GM03348 (cell line): ENCODE results near the gene CEP44.
A peak's percentile ranks its signal among the peaks of the same experiment; 100 is the strongest.
"Not testable (repeated sequence)": the region's sequence is repeated elsewhere in the genome, so short reads cannot be mapped to it uniquely, and the experiment has no call there.

Experiments used
- DNase-seq: peaks from one replicate; pipeline ENCODE4 v3.0.0; 2012; ENCODE audit warnings: low spot score

Gene CEP44

GRCh38 chr4:174283507-174284471 is at the start of gene CEP44, which contains the start of gene FBXO8:
Gene CEP44 (plus strand): TSS chr4:174283911. CDS start chr4:174299122, 15,211 bp downstream.
Gene FBXO8 (minus strand): TSS chr4:174283667. CDS start chr4:174263092, 20,575 bp downstream.
- peak; percentile 81 for DNase-seq

- no peak for DNase-seq
Measured at GRCh38 chr4:174236359-174236758, 47.4 kb upstream of the CEP44 start.

GRCh38 chr4:174241162-174241561 is 42.5 kb upstream of the CEP44 start:
- no peak for DNase-seq

- DNase-seq = peak; percentile 9
Measured at GRCh38 chr4:174244441-174244840, 39.3 kb upstream of the CEP44 start.

- no peak for DNase-seq
Measured at GRCh38 chr4:174245714-174246113, 38.0 kb upstream of the CEP44 start.

- DNase-seq = no peak
Measured at GRCh38 chr4:174248407-174248806, 35.3 kb upstream of the CEP44 start.

GRCh38 chr4:174252412-174252811 is 31.3 kb upstream of the CEP44 start:
- DNase-seq = no peak

- DNase-seq = no peak
Measured at GRCh38 chr4:174254613-174255012, 29.1 kb upstream of the CEP44 start.

GRCh38 chr4:174255374-174255773 is 28.3 kb upstream of the CEP44 start:
- no peak for DNase-seq

GRCh38 chr4:174255786-174256185 is 27.9 kb upstream of the CEP44 start:
- DNase-seq = no peak

- peak; percentile 23 for DNase-seq
Measured at GRCh38 chr4:174256277-174256713, 27.4 kb upstream of the CEP44 start.

GRCh38 chr4:174259580-174259979 is 24.1 kb upstream of the CEP44 start:
- DNase-seq = no peak

- peak; percentile 34 for DNase-seq
Measured at GRCh38 chr4:174260099-174260498, 23.6 kb upstream of the CEP44 start.

- DNase-seq = not testable (repeated sequence)
Measured at GRCh38 chr4:174261432-174261831, 22.3 kb upstream of the CEP44 start.

- no peak for DNase-seq
Measured at GRCh38 chr4:174262624-174263444, 20.9 kb upstream of the CEP44 start.

GRCh38 chr4:174263445-174263736 is 20.3 kb upstream of the CEP44 start:
- DNase-seq = no peak

GRCh38 chr4:174265916-174266315 is 17.8 kb upstream of the CEP44 start:
- DNase-seq = no peak

- DNase-seq = no peak
Measured at GRCh38 chr4:174266416-174266815, 17.3 kb upstream of the CEP44 start.

- no peak for DNase-seq
Measured at GRCh38 chr4:174273930-174274329, 9.8 kb upstream of the CEP44 start.

GRCh38 chr4:174274436-174274835 is 9.3 kb upstream of the CEP44 start:
- DNase-seq = no peak

GRCh38 chr4:174275101-174275500 is 8.6 kb upstream of the CEP44 start:
- DNase-seq = no peak

GRCh38 chr4:174277433-174277832 is 6.3 kb upstream of the CEP44 start:
- no peak for DNase-seq

- DNase-seq = no peak
Measured at GRCh38 chr4:174278467-174278866, 5.2 kb upstream of the CEP44 start.
